Medulla oblongata (tissue), 1 donor: ENCODE measurements around the gene KDM8.

Source experiments
- DNase-seq: peaks from one replicate; pipeline ENCODE4 v3.0.0-alpha.2; 2015; ENCODE audit errors: extremely low spot score

The KDM8 gene

DNA sequence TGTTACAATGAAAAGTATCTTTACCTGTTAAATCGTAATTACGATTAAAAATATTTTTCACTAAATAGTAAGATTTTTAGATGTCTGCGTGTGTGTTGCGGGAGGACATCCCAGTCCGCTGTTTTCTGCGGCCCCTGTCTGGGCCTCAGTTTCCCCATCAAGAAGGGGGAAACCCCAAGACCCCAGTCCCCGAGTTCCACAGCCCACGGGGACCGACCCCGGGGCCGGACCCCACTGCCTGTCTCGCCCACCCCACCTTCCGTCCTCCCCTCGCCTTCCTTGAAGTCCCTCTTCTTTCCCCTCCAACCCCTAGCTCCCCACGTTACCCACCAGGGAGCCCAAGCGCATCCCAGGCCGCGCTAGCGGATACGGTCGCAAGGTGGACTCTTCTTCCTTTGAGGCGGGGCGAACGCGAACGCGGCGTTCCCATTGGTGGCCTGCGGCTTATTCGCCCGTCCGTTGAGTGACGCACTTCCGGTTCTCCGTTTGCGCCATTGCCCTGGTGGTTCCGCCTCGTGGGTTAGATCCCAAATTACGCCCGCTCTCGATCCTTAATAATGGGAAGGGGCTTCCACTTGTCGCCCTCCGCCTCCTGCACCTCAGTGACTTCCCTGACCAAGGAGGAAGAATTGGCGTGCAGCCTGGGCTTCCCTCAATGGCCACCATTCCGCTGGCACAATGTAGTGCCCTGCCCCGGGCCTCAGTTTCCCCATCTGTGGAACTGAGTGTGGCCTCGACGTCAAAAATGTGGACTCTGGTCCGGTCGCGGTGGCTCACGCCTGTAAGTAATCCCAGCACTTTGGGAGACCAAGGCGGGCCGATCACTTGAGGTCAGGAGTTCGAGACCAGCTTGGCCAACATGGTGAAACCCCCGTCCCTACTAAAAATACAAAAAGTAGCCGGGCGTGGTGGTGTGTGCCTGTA is 65.3 kb downstream of the KDM8 start, which contains the start of gene NSMCE1:
NSMCE1 (minus strand) TSS at position 397 of the 924 bp plus-strand sequence. CDS start 11,202 bp downstream, outside the sequence.
- DNase-seq: peak; percentile 98

- DNase-seq: no peak
These were observed 66.2 kb downstream of the KDM8 start for GRCh38 chr16:27269300-27270150.

- no peak for DNase-seq
These were observed 67.0 kb downstream of the KDM8 start for GRCh38 chr16:27270349-27270748.
